ENCODE data around the gene ATXN1. TPM values are rescaled to one million over a fixed set of nuclear protein-coding genes. Genes with fewer than 3 reads are reported as not detected.

ATXN1 gene
- polyA plus RNA-seq, 1 of the 3 experiments (the other 2 are of a cell fraction), result 7.9 TPM

- H3K79me2 ChIP-seq (ENCODE audit: insufficient read depth), result no peaks in the 10 kb centered on the region
- no peaks in the 10 kb centered on the region for H3K9me3 ChIP-seq
- H3K4me1 ChIP-seq (ENCODE audit: control insufficient read depth in 1 of 2, insufficient read depth in 2 of 2, low read depth in 1 of 2, low read length in 1 of 2), result no peaks in the 10 kb centered on the region
- H3K4me3 ChIP-seq (ENCODE audit: low read depth in 2 of 2, low read length in 1 of 2), result no peak overlapping the region
- H3K27me3 ChIP-seq (ENCODE audit: insufficient read depth), result no peaks in the 10 kb centered on the region
- WGBS (ENCODE audit: low lambda C conversion rate), result 87% methylated on average over 7 of the region's 9 CpGs
- H3K27ac ChIP-seq (ENCODE audit: low read depth in 2 of 2, low read length in 1 of 2), result no peak overlapping the region
- ChIA-PET CTCF (no interaction called here), POLR2A (no interaction called here)
- peaks cover 3% of the 10 kb centered on the region for H3F3A ChIP-seq (replicated peaks; ENCODE audit: insufficient read depth)
- no peaks in the 10 kb centered on the region for H3K9me2 ChIP-seq
- DNase-seq, result no peak
- TF ChIP-seq, protein P1, sequence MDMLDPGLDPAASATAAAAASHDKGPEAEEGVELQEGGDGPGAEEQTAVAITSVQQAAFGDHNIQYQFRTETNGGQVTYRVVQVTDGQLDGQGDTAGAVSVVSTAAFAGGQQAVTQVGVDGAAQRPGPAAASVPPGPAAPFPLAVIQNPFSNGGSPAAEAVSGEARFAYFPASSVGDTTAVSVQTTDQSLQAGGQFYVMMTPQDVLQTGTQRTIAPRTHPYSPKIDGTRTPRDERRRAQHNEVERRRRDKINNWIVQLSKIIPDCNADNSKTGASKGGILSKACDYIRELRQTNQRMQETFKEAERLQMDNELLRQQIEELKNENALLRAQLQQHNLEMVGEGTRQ (IDR thresholded peaks at IDR 0.05; ENCODE audit: borderline replicate concordance, low read depth, low read length), result no peak
- no peak for TF ChIP-seq YY1 (IDR thresholded peaks at IDR 0.05; ENCODE audit: low read depth)
- no peak for TF ChIP-seq RXRA (IDR thresholded peaks at IDR 0.05; ENCODE audit: borderline replicate concordance, low read depth)
- TF ChIP-seq FOSL2 (IDR thresholded peaks at IDR 0.05; ENCODE audit: borderline replicate concordance, low read depth), result no peak
- TF ChIP-seq MXI1 (IDR thresholded peaks at IDR 0.05; ENCODE audit: low read depth, low read length), result no peak
- TF ChIP-seq EZH2phosphoT487 (IDR thresholded peaks at IDR 0.05; ENCODE audit: borderline replicate concordance, low read depth), result no peak
- TF ChIP-seq, protein P2, sequence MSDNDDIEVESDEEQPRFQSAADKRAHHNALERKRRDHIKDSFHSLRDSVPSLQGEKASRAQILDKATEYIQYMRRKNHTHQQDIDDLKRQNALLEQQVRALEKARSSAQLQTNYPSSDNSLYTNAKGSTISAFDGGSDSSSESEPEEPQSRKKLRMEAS (IDR thresholded peaks at IDR 0.05; ENCODE audit: low read depth), result no peak
- no peak for TF ChIP-seq NFIC (IDR thresholded peaks at IDR 0.05; ENCODE audit: borderline replicate concordance)
- no peak for TF ChIP-seq GATA2 (CRISPR knock-in tag; IDR thresholded peaks at IDR 0.05)
- no peak for TF ChIP-seq ZBTB33 (IDR thresholded peaks at IDR 0.05; ENCODE audit: borderline replicate concordance, low read depth)
- no peak for TF ChIP-seq JUND (IDR thresholded peaks at IDR 0.05)
- no peak for TF ChIP-seq FOXM1 (IDR thresholded peaks at IDR 0.05; ENCODE audit: low read depth)
- TF ChIP-seq NRF1 (IDR thresholded peaks at IDR 0.05; ENCODE audit: low read depth, low read length), result no peak
- no peak for TF ChIP-seq RCOR1 (IDR thresholded peaks at IDR 0.05; ENCODE audit: low read length)
- no peak for TF ChIP-seq EP300 (IDR thresholded peaks at IDR 0.05; ENCODE audit: borderline replicate concordance in 1 of 2, low read depth in 1 of 2, low read length in 1 of 2)
- no peak for TF ChIP-seq GABPA (IDR thresholded peaks at IDR 0.05; ENCODE audit: low read depth)
- H4K20me1 ChIP-seq (ENCODE audit: insufficient read depth), result no peaks in the 10 kb centered on the region
- H3K36me3 ChIP-seq (replicated peaks in 1 of 2; ENCODE audit: control insufficient read depth in 1 of 2, insufficient read depth in 2 of 2, low read length in 1 of 2), result peaks cover 0 to 29% of the 10 kb centered on the region in 2 experiments
- H3K4me2 ChIP-seq, result no peak overlapping the region
- no peak overlapping the region for H3K9ac ChIP-seq
- H2AFZ ChIP-seq (ENCODE audit: low read depth), result no peak overlapping the region
These were observed 184.6 kb downstream of the ATXN1 start for GRCh38 chr6:16576451-16577368.

All from SK-N-SH (cell line).